HG02759 (cell line): ENCODE measurements around the gene MOV10.
"Not testable (repeated sequence)": the region's sequence is repeated elsewhere in the genome, so short reads cannot be mapped to it uniquely, and the experiment has no call there.

Experiments
- ATAC-seq: cut with Tn5 transposase; IDR thresholded peaks from one replicate; pipeline ENCODE4 v1.9.1; 2021; ENCODE audit warnings: mild to moderate bottlenecking, moderate library complexity; ENCODE audit not compliant: unreplicated experiment

MOV10 gene

GRCh38 chr1:112712191-112712590, 37.7 kb downstream of the MOV10 start:
- ATAC-seq, result no peak

- no peak for ATAC-seq
These were observed 38.3 kb downstream of the MOV10 start for GRCh38 chr1:112712701-112713128.

DNA sequence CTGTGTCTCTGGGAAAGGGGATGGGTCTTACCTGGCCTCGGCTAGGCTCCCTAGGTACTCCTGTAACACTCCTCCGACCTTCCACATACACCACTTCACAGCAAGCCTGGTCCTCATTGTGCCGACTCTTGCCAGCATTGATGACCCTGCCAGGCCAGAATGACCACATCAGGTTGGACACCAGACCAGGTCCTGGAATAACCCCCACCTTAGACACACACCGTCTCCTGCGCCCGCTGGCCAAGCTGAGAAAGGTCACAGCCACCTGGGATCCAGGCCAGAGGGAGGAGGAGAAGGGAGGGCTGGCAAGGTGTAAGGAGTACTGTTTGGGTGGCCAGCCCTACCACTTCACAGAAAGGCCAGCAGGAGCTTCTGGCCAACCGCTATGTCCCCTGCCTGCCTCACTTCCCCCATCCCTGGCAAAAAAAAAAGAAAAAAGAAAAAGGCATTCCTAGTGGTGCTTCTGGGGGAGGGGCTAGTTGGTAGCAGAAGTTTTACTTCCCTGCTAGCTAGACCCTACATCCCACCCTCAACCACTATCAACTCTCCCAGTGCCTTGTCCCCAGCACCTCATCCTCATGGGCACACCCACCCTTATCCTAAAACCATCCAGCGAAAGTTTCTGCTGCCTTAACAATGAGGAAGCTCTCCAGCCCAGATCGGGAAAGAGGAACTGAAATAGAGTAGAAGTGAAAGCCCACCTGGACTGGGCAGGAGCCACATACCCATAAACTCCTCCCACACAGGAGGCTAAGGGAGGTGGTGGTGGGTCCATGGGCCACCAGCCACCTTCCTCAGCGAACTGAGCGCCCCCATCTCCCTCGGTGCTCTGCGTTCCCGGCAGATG, 39.2 kb downstream of the MOV10 start:
- peak; percentile 20 for ATAC-seq

DNA sequence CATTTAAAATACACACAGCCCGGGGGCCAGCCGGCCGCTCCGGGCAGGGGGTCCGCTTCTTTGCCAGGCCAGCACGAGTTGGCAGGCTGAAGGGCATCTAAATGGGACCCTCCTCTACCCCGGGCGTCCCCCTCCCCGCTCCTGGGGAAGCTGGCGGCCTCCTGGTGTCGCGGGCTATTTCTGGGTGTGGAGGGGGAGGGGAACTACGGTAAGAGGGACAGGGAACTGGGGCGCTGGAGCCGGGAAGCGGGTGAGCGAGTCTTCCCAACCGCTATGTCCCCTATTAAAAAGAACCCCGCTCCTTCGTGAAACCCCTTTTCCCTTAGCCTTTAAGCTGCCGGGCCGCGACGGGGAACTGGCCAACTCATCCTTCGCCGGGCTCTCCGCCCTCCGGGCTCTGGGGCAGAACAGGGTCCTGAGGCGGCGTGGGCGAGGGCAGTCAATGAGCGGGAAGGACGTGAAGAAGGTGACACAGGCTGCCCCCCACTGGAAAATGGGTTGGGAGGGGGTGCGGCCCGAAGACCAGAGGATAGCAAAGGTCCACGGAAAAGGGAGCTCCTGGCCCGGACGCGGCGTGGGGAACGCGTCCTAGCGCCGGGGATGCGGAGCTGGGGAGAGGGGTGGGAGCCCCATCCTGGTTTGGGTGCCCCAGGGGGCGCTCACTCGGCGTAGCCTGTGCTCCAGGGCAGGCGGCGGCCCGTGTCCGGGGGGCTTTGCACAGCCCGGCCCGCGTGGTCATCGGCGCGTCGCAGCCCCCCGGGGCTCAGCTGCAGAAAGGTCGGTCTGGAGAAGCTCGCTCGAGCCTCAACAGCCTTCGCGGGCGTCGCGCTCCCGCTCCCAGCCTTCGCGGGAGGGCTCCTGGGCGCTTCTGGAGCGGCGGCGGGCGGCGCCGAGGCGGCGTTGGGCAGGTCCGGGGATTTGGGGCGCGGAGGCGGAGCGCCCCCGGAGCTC, 40.1 kb downstream of the MOV10 start:
- ATAC-seq, result peak; percentile 8

DNA sequence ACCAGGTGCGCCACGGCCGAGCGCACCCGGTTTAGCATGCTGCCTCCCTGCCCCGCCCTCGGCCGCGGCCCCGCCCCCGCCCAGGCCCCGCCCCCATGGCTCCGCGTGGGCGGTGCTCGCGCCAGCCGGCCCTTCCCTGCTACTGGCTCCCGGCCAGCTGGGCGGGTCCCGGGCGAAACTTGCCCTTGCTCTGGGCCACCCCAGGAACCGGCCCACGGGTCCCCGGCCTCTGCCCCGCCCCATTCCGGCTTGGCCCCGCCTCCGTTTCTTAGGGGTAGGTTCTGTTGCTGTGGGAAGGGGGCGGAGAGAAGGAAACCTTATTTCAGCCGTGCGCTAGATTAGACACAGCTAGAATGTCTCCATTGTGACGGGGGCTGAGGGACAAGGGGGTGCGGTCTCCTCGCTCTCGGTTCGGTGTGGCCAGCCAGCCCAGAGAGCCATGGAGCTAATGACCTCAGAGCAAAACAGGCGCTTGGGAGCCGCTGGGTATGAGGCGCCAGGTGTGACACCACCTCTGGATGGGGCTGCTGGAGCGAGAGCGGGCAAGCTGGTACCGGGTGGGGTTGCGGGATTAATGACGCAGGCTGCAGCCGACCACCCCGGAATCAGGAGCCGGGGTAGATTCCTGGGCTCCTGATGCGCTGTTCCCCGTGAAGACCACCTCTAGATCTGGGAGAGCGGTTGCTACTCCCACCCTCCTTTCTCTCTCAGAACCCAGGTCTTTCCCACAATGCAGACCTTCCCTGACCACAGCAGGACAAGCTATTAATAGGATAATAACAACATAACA, 41.0 kb downstream of the MOV10 start, which contains the start of gene PPM1J:
PPM1J (minus strand) TSS at position 69 of the 790 bp plus-strand sequence; CDS start at position 38, 31 bp downstream.
- peak; percentile 81 for ATAC-seq

GRCh38 chr1:112716133-112716720, 41.8 kb downstream of the MOV10 start:
- peak; percentile 20 for ATAC-seq

DNA sequence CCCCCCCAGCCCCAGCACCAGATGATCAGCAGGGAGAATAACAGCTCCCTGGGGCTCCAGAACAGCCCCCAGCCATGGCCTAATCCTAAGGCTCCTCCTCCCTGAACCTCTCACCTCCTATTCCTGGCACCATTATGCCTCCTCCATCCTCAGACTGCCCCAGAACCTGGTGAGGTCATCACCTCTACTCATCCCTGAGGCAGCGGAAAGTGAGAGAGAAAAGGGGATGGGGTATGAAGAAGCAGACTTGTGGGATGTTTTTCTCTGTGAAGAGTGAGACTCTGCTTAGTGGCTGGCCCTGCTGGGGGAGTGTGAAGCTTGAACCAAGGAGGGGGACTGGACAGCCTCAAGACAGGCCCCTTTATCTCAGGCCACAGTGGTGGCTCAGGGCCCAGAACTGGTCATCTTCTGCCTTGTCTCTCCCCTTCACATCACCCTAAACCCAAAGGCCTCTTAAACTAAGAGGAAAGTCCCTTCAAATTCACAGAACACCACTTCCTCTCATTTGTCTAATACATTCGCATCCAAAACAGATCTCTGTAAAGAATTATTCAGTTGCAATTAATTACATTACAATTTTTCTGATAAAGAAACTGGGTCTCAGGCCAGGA, 42.9 kb downstream of the MOV10 start:
- no peak for ATAC-seq

DNA sequence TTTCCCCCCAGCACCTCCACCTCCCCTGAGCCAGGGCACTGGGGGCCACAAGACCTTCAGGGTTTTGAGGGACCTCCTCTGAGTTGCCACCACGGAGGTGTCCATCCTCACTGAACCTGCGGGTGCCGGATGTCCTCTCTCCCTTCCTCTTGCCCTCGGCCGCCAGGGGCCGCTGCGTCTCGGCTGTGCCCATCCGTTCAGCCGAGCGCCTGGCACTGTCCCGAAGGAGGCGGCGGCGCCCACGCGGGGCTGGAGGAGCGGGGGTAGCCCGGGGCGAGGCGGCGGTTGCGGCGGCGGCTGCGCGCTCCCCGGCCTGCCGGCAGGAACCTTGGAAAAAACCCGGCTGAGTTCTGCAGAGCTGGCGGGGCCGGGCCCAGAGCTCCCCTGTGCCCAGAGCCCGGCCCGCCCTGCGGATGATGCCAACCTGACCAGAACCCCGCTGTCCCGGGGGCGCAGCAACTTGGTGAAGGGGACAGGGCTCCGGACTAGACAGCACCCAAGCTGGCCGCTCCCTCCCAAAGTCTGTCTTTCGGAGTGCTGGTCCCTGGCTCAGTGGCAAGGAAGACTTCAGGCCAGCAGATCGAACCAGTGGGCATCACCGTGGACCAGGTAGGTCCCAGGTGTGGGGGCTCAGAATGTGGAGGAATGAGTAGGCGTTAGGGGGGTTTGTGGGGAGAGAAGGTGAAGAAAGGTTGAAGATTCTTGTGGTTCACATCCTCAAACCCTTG, 44.4 kb downstream of the MOV10 start:
- no peak for ATAC-seq

DNA sequence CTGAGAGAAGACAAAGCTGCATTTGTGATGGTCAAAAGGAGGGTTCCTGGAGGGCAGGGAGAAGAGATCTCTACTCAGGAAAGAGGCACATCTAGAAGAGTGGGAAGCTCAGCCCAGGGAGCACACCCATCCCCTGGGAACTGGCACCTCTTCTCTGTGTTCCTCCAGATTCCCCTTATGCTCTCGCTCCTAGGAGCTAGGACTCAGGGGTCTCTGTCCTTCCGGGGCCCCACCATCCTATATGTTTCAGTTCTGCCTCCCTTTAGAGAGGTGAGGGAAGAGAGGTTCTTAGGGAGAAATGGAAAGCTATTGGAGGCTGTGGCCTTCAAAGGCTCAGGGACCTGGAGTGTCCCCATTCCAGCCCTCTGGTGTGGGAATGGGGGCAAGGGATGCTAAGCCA, 45.2 kb downstream of the MOV10 start:
- ATAC-seq, result no peak

DNA sequence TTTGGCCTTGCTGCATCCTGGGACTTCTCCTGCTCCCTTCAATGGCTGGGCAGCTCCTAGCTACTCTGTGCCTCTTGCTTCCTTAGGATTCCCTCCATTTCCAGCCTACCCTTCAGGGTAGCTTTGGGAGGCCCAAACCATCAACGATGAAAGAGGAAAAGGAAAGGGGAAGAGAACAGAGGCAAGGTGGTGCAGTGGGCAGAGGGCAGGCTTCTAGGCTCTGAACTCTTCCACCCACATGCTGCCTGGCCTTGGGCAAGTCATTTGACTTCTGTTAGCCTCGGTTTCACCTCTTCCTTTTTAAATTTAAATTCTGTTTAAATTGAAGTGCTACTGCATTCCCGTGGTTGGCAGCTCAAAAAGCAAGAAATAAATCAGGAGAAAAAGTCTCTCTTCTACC, 46.3 kb downstream of the MOV10 start:
- no peak for ATAC-seq

DNA sequence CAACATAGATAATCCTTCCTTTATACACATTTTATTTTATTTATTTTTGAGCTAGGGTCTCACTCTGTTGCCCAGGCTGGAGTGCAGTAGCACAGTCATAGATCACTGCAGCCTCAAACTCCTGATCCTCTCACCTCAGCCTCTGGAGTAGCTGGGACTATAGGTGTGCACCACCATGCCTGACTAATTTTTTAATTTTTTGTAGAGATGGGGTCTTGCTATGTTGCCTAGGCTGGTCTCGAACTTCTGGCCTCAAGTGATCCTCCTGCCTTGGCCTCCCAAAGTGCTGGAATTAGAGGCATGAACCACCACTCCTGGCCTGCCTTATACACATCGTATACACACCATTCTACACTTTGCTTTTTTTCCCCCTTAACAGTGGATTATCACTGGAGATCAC, 46.8 kb downstream of the MOV10 start:
- not testable (repeated sequence) for ATAC-seq

DNA sequence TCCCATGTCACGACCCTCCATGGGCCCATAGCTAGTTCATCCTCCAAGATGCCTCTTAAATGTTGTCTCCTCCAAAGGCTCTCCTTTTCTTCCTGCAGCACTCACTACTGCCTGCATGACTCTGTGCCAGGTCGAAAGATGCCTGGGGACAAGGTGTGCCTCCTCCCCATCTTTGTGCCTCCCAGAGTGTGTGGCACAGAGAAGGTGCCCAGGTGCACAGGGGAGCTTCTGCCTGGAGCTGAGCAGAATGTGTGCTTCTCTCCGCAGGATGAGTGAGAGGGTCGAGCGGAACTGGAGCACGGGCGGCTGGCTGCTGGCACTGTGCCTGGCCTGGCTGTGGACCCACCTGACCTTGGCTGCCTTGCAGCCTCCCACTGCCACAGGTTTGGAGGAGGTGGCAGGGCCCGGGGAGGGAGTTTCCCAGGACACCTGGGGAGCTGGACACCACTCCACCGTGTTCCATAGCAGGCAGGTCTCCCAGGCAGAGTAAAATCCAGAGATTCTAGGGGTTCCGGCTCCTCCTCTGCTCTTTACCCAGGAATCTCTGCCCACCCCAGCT, 47.6 kb downstream of the MOV10 start:
- no peak for ATAC-seq

DNA sequence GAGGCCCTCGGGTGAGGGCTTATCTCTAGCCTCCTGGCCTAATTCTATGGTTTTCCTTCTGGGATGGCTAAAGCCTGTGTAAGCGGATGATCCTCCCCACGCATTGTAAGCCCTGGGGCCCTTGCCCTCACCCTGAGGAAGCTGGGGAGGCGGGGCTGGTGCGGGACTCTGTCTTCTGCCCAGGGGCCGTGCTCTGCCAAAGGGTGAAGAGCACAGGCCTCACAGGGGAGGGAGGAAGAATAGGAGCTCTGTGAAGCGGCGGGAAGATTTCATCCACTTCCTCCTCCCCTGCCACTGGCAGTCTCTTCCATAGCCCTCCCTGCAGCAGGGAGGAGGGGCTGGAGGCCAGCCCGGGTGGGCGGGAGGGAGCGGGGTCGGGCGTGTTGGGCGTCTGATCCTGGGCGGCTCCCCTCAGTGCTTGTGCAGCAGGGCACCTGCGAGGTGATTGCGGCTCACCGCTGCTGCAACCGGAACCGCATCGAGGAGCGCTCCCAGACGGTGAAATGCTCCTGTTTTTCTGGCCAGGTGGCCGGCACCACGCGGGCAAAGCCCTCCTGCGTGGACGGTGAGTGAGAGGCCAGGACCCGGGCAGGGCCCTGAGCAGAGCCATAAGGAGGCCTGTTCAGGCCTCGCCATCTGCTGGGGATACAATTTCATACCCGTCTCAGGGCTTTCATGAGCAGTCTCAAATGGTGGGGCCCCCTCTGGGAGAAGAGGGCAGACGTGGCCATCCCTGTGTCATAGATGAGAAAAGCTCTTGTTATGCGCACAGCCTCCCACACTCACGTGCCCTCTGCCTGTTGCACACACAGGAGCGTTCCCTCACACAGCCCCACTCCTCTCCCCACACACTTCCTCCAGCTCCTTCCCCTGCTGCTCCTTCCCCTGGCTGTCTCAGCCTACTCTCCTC, 48.4 kb downstream of the MOV10 start:
- ATAC-seq, result no peak

- ATAC-seq, result no peak
These were observed 49.0 kb downstream of the MOV10 start for GRCh38 chr1:112723511-112723839.

DNA sequence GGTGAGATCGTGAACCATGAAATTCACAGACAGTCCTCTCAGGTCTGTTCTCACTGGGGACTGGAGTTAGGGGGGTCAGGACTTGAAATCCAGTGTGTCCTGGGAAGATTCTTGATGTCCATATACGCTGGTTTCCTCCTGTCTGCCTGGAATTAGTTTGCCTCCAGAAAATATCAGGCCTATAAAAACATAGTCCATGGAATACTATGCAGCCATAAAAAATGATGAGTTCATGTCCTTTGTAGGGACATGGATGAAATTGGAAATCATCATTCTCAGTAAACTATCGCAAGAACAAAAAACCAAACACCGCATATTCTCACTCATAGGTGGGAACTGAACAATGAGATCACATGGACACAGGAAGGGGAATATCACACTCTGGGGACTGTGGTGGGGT, 49.8 kb downstream of the MOV10 start:
- ATAC-seq, result not testable (repeated sequence)

- no peak for ATAC-seq
These were observed 53.3 kb downstream of the MOV10 start for GRCh38 chr1:112727716-112728115.

DNA sequence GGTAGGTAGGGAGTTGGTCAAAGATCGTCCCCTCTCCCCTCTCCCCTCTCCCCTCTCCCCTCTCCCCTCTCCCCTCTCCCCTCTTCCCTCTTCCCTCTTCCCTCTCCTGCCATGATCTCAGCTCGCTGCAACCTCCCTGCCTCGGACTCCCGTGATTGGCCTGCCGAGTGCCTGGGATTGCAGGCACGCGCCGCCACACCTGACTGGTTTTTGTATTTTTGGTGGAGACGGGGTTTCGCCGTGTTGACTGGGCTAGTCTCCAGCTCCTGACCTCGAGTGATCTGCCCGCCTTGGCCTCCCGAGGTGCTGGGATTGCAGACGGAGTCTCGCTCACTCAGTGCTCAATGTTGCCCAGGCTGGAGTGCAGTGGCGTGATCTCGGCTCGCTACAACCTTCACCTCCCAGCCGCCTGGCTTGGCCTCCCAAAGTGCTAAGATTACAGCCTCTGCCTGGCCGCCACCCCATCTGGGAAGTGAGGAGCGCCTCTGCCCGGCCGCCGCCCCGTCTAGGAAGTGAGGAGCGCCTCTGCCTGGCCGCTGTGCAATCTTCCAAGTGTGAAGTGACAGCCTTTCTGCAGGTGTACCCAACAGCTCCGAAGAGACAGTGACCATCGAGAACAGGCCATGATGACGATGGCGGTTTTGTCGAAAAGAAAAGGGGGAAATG, 54.0 kb downstream of the MOV10 start:
- not testable (repeated sequence) for ATAC-seq

- ATAC-seq, result not testable (repeated sequence)
These were observed 54.6 kb downstream of the MOV10 start for GRCh38 chr1:112729011-112729410.
